ENCODE measurements around the gene ZNF76. TPM values are rescaled to one million over a fixed set of nuclear protein-coding genes. Genes with fewer than 3 reads are reported as not detected.

The ZNF76 gene
- total and polyA plus RNA-seq, 9 of the 15 experiments (the other 6 are each of a cell fraction or from before 2014, with no cell fraction given) = 1.2 to 17.8 (median 10.7) TPM

GRCh38 chr6:35259194-35259947, at the start of gene ZNF76 (continued):
- TF ChIP-seq ATF6 (CRISPR knock-in tag; IDR thresholded peaks at IDR 0.05) (no peak), CBX5 (IDR thresholded peaks at IDR 0.05; ENCODE audit: borderline replicate concordance, low read depth) (peak; percentile 24; the same call in 1 of the 2 replicates), NFXL1 (CRISPR knock-in tag; IDR thresholded peaks at IDR 0.05) (no peak), SP1 (CRISPR knock-in tag; IDR thresholded peaks at IDR 0.05) (peak; percentile 99), POLR2AphosphoS5 (IDR thresholded peaks at IDR 0.05; ENCODE audit: control insufficient read depth, insufficient read depth, low read depth, low read length) (no peak; the same call in none of the 2 replicates), CEBPB (tag; IDR thresholded peaks at IDR 0.05) (no peak), RAD21 (CRISPR knock-in tag; conservative IDR thresholded peaks at IDR 0.05 in 1 of 2, IDR thresholded peaks at IDR 0.05 in 1 of 2) (no peak), ZBTB8A (IDR thresholded peaks at IDR 0.05; ENCODE audit: partially characterized antibody) (no peak), ILF3 (IDR thresholded peaks at IDR 0.05; ENCODE audit: borderline replicate concordance) (peak; percentile 85; the same call in 1 of the 2 replicates), ZNF431 (CRISPR knock-in tag; IDR thresholded peaks at IDR 0.05) (no peak), SMARCB1 (IDR thresholded peaks at IDR 0.05; ENCODE audit: insufficient read length, low read depth) (no peak), MTA1 (IDR thresholded peaks at IDR 0.05; ENCODE audit: borderline replicate concordance) (no peak), ZNF143 (CRISPR knock-in tag; IDR thresholded peaks at IDR 0.05) (peak; percentile 28; the same call in 1 of the 2 replicates), SRF (CRISPR knock-in tag; IDR thresholded peaks at IDR 0.05) (peak in 1 of 2 experiments; percentile 96; a peak in 3 of 4 replicates), IFI16 (CRISPR knock-in tag; IDR thresholded peaks at IDR 0.05) (no peak), CBFA2T2 (conservative IDR thresholded peaks at IDR 0.05) (no peak; the same call in 1 of the 2 replicates), HBP1 (CRISPR knock-in tag; IDR thresholded peaks at IDR 0.05) (no peak), HSF4 (CRISPR knock-in tag; IDR thresholded peaks at IDR 0.05; ENCODE audit: borderline replicate concordance) (no peak), ZNF512 (tag; IDR thresholded peaks at IDR 0.05) (no peak)

Data from K562 (cell line).